ENCODE results near the gene ZNF814. TPM values are rescaled to one million over a fixed set of nuclear protein-coding genes. Genes with fewer than 3 reads are reported as not detected.
A peak's percentile ranks its signal among the peaks of the same experiment; 100 is the strongest.
"Not testable (repeated sequence)": the region's sequence is repeated elsewhere in the genome, so short reads cannot be mapped to it uniquely, and the experiment has no call there.

Gene ZNF814
- total RNA-seq, 1 experiment from 2014 or later, result 3.1 TPM

- POLR2A ChIA-PET, result interaction anchor here (0.5 to 0.7 kb wide), 2 partner anchors 160 to 568 kb away, joined by 3 read pairs; no protein-coding TSS in a partner anchor
- Mint-ChIP-seq H3K27ac (ENCODE audit: low read depth, unreplicated experiment) (no peak overlapping the region), H3K9me3 (ENCODE audit: unreplicated experiment) (no peaks in the 10 kb centered on the region), H3K4me3 (ENCODE audit: unreplicated experiment) (no peak overlapping the region), H3K4me1 (ENCODE audit: insufficient read depth, unreplicated experiment) (no peaks in the 10 kb centered on the region), H3K27me3 (ENCODE audit: insufficient read depth, unreplicated experiment) (no peaks in the 10 kb centered on the region), H3K36me3 (ENCODE audit: insufficient read depth, unreplicated experiment) (peaks cover 84% of the 10 kb centered on the region)
- no TSS peak for BruUV-seq (replicated peaks)
- no peak for TF ChIP-seq CTCF (IDR thresholded peaks at IDR 0.05; ENCODE audit: unreplicated experiment)
- DNase-seq (ENCODE audit: unreplicated experiment), result no peak
- intact Hi-C loops (cut with micrococcal nuclease), result no loop called here
- CTCF ChIA-PET, result interaction anchor here (0.6 to 0.7 kb wide), 4 partner anchors 35 to 505 kb away, joined by 3 read pairs; partner anchors contain the start of genes TRAPPC2B and ZNF547
These were observed 20.9 kb downstream of the ZNF814 start for GRCh38 chr19:57867868-57868492.

DNA sequence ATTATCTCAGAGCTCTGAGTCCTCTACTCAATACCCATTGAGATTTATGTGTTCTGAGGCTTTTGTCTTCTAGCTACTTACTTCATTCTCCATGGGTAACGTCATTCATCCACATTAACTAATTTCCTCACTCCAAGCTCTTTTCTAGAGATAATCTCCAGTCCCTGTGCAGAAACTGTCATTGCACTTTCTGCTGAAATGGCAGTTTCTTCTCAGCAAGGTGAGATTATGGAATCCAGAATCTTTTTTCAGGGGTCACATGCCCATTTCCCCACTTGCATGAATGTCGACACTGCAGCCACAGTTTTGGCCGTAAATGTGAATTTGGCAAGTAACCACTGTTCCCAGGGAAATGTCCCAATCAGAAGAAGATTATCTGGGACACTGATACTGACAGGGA is 26.5 kb downstream of the ZNF814 start:
- DNase-seq (ENCODE audit: unreplicated experiment); H3K27ac Mint-ChIP-seq (ENCODE audit: low read depth, unreplicated experiment); H3K9me3 Mint-ChIP-seq (ENCODE audit: unreplicated experiment); H3K4me1 Mint-ChIP-seq (ENCODE audit: insufficient read depth, unreplicated experiment); H3K4me3 Mint-ChIP-seq (ENCODE audit: unreplicated experiment); BruUV-seq (replicated peaks); H3K27me3 Mint-ChIP-seq (ENCODE audit: insufficient read depth, unreplicated experiment); intact Hi-C loops (cut with micrococcal nuclease): not testable (repeated sequence)
- H3K36me3 Mint-ChIP-seq (ENCODE audit: insufficient read depth, unreplicated experiment), result peaks cover 93% of the 10 kb centered on the region
- ChIA-PET CTCF (interaction anchor here (2.6 kb wide), 1 partner anchor 12 kb away, joined by 8 read pairs; the partner anchor contains the start of gene ZNF587), POLR2A (interaction anchor here (1.2 to 2.7 kb wide), 2 partner anchors 9 to 11 kb away, joined by 3 to 8 read pairs; no protein-coding TSS in a partner anchor)

DNA sequence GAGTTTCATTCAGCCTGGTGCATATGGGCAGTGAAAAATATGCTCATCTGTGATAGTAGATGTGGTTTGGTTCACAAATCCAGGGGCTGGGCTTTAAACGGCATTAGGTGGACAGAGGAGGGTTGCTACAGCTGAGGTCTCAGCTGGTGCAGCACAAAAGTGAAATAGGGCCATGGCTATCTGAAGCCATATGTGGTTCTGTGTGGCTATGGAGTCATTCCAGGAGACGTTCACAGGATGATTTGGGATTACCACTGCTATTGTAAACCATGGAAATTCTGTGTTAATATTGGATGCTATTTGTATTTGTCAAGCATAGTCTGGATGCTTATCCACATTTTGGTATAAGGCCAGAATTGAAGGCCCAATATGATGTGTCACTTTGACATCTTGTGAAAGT is 34.7 kb downstream of the ZNF814 start:
- Mint-ChIP-seq H3K4me1 (ENCODE audit: insufficient read depth, unreplicated experiment) (peaks cover 19% of the 10 kb centered on the region), H3K36me3 (ENCODE audit: insufficient read depth, unreplicated experiment) (peaks cover 82% of the 10 kb centered on the region)
- intact Hi-C loops (cut with micrococcal nuclease); DNase-seq (ENCODE audit: unreplicated experiment); POLR2A ChIA-PET; H3K27me3 Mint-ChIP-seq (ENCODE audit: insufficient read depth, unreplicated experiment); H3K27ac Mint-ChIP-seq (ENCODE audit: low read depth, unreplicated experiment); BruUV-seq (replicated peaks); H3K4me3 Mint-ChIP-seq (ENCODE audit: unreplicated experiment); CTCF ChIA-PET; H3K9me3 Mint-ChIP-seq (ENCODE audit: unreplicated experiment): not testable (repeated sequence)

GRCh38 chr19:57851812-57852603 is 36.8 kb downstream of the ZNF814 start:
- H3K4me3 Mint-ChIP-seq (ENCODE audit: unreplicated experiment); H3K27me3 Mint-ChIP-seq (ENCODE audit: insufficient read depth, unreplicated experiment); H3K27ac Mint-ChIP-seq (ENCODE audit: low read depth, unreplicated experiment); H3K9me3 Mint-ChIP-seq (ENCODE audit: unreplicated experiment); BruUV-seq (replicated peaks); intact Hi-C loops (cut with micrococcal nuclease); DNase-seq (ENCODE audit: unreplicated experiment): not testable (repeated sequence)
- ChIA-PET POLR2A (interaction anchor here (1.6 to 2.0 kb wide), 3 partner anchors 10 to 38 kb away, joined by 5 to 8 read pairs (median 6); partner anchors contain the start of gene ZNF552), CTCF (interaction anchor here (0.8 kb wide), 1 partner anchor 186 kb away, joined by 3 read pairs; no protein-coding TSS in a partner anchor)
- Mint-ChIP-seq H3K36me3 (ENCODE audit: insufficient read depth, unreplicated experiment) (peaks cover 77% of the 10 kb centered on the region), H3K4me1 (ENCODE audit: insufficient read depth, unreplicated experiment) (peaks cover 19% of the 10 kb centered on the region)

DNA sequence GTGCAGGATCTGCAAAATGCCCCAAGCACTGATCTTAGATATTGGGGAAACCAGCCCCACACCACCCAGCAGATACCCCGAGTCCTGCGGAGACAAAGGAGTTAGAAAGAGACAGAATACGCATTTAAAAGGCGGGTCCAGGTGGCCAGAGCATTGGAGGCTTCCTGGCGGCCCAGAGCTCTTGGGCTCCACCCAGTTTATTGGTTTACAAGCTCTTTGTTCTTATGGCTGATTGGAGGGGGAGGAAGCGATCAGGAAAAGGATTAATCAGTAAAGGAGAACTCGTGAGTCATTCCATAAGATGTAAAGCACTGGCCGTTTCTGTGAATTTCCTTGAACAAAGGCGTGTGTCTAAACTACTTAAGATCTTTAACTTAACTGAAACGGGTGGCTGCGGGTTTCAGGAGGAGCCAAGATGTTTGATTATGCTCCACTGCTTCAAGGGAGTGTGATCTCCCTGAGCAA is 38.3 kb downstream of the ZNF814 start:
- peaks cover 19% of the 10 kb centered on the region for H3K4me1 Mint-ChIP-seq (ENCODE audit: insufficient read depth, unreplicated experiment)
- peaks cover 68% of the 10 kb centered on the region for H3K36me3 Mint-ChIP-seq (ENCODE audit: insufficient read depth, unreplicated experiment)
- H3K4me3 Mint-ChIP-seq (ENCODE audit: unreplicated experiment), result peak overlapping the region; percentile 86
- ChIA-PET POLR2A (interaction anchor here (0.6 to 1.9 kb wide), 7 partner anchors 11 to 550 kb away, joined by 3 to 8 read pairs (median 3); partner anchors contain the start of genes ZNF551 and ZNF552), CTCF (interaction anchor here (0.6 to 2.1 kb wide), 3 partner anchors 12 to 48 kb away, joined by 3 to 8 read pairs (median 4); no protein-coding TSS in a partner anchor)
- TF ChIP-seq CTCF (IDR thresholded peaks at IDR 0.05; ENCODE audit: unreplicated experiment), result no peak
- H3K9me3 Mint-ChIP-seq (ENCODE audit: unreplicated experiment), result no peaks in the 10 kb centered on the region
- intact Hi-C loops (cut with micrococcal nuclease), result no loop called here
- BruUV-seq (replicated peaks), result no TSS peak
- H3K27me3 Mint-ChIP-seq (ENCODE audit: insufficient read depth, unreplicated experiment), result no peaks in the 10 kb centered on the region
- H3K27ac Mint-ChIP-seq (ENCODE audit: low read depth, unreplicated experiment), result peak overlapping the region; percentile 81
- peak; percentile 21 for DNase-seq (ENCODE audit: unreplicated experiment)

- DNase-seq (ENCODE audit: unreplicated experiment), result peak; percentile 87
- H3K27me3 Mint-ChIP-seq (ENCODE audit: insufficient read depth, unreplicated experiment); intact Hi-C loops (cut with micrococcal nuclease); H3K9me3 Mint-ChIP-seq (ENCODE audit: unreplicated experiment): not testable (repeated sequence)
- peak within 1 kb of the TSS; percentile 86 for H3K4me3 Mint-ChIP-seq (ENCODE audit: unreplicated experiment)
- peaks cover 19% of the 10 kb centered on the region for H3K4me1 Mint-ChIP-seq (ENCODE audit: insufficient read depth, unreplicated experiment)
- H3K36me3 Mint-ChIP-seq (ENCODE audit: insufficient read depth, unreplicated experiment), result peaks cover 66% of the 10 kb centered on the region
- ChIA-PET POLR2A (interaction anchor here (0.6 to 1.9 kb wide), 10 partner anchors 12 to 518 kb away, joined by 3 to 8 read pairs (median 4); partner anchors contain the start of genes ZNF551, ZNF552 and ZNF776), CTCF (interaction anchor here (0.6 to 2.1 kb wide), 3 partner anchors 13 to 49 kb away, joined by 3 to 8 read pairs (median 4); no protein-coding TSS in a partner anchor)
- peak within 1 kb of the TSS; percentile 81 for H3K27ac Mint-ChIP-seq (ENCODE audit: low read depth, unreplicated experiment)
- BruUV-seq (replicated peaks), result TSS peak; percentile 78
These were observed 39.0 kb downstream of the ZNF814 start, which contains the start of gene ZNF587 for GRCh38 chr19:57849666-57850473. Gene ZNF587 (plus strand): TSS chr19:57849859. CDS start chr19:57850039, 180 bp downstream.

All from MCF 10A (cell line).